Neural cell (in vitro differentiated cells): ENCODE measurements around the gene OR2T29. TPM values are rescaled to one million over a fixed set of nuclear protein-coding genes. Genes with fewer than 3 reads are reported as not detected.

Source experiments
- H2AFZ ChIP-seq: fragments of 200-600, 300-800 bp; sonication (generic), shearing (Covaris generic); 2 replicates; pipeline ENCODE4 v1.6.0; 2014; ENCODE audit warnings: low read depth, mild to moderate bottlenecking, antibody characterized with exemption, low read length, moderate library complexity
- H3F3A ChIP-seq: fragments of 200-600 bp; shearing (Covaris generic); 2 replicates; pipeline ENCODE4 v1.6.1; 2016; ENCODE audit warnings: mild to moderate bottlenecking, moderate library complexity, mixed read lengths, antibody characterized with exemption, low read length; ENCODE audit not compliant: insufficient read depth, poor library complexity, severe bottlenecking
- H3K27ac ChIP-seq: fragments of 200-600, 300-800 bp; sonication (generic), shearing (Covaris generic); 2 replicates; pipeline ENCODE4 v1.5.1; 2014; ENCODE audit warnings: mild to moderate bottlenecking, low read length, moderate library complexity
- H3K27me3 ChIP-seq: fragments of 300-800, 200-600 bp; sonication (generic), shearing (Covaris generic); 2 replicates; pipeline ENCODE4 v1.6.0; 2014; ENCODE audit warnings: mild to moderate bottlenecking, low read depth, low read length, moderate library complexity; ENCODE audit not compliant: insufficient read depth
- H3K36me3 ChIP-seq: fragments of 300-800, 200-600 bp; sonication (generic), shearing (Covaris generic); 2 replicates; pipeline ENCODE4 v1.5.1; 2014; ENCODE audit warnings: mild to moderate bottlenecking, antibody characterized with exemption, low read length, moderate library complexity; ENCODE audit not compliant: insufficient read depth
- H3K4me2 ChIP-seq: fragments of 300-800, 200-600 bp; sonication (generic), shearing (Covaris generic); 2 replicates; pipeline ENCODE4 v1.6.0; 2014; ENCODE audit warnings: mild to moderate bottlenecking, low read length
- H3K4me3 ChIP-seq: fragments of 300-800, 200-600 bp; sonication (generic), shearing (Covaris generic); 2 replicates; pipeline ENCODE4 v1.5.1; 2014; ENCODE audit warnings: mild to moderate bottlenecking, low read length, moderate library complexity
- H3K79me2 ChIP-seq: fragments of 200-600 bp; shearing (Covaris generic); replicated peaks from 2 replicates; pipeline ENCODE4 v1.6.0; 2014; ENCODE audit warnings: mild to moderate bottlenecking, low read length, moderate library complexity; ENCODE audit not compliant: insufficient read depth
- H3K9ac ChIP-seq: fragments of 300-800, 200-600 bp; sonication (generic), shearing (Covaris generic); 2 replicates; pipeline ENCODE4 v1.6.1; 2016; ENCODE audit warnings: mild to moderate bottlenecking, low read length, mixed read lengths
- H3K9me2 ChIP-seq: fragments of 200-600 bp; shearing (Covaris generic); 2 replicates; pipeline ENCODE4 v1.6.1; 2016; ENCODE audit warnings: mild to moderate bottlenecking, low read length, mixed read lengths; ENCODE audit not compliant: insufficient read depth
- H3K9me3 ChIP-seq: fragments of 200-600, 300-800 bp; sonication (generic), shearing (Covaris generic); 2 replicates; pipeline ENCODE4 v1.6.1; 2016; ENCODE audit warnings: mild to moderate bottlenecking, mixed run types, low read length, moderate library complexity, mixed read lengths
- H4K20me1 ChIP-seq: fragments of 200-600 bp; shearing (Covaris generic); 2 replicates; pipeline ENCODE4 v1.6.1; 2016; ENCODE audit warnings: mild to moderate bottlenecking, mixed run types; ENCODE audit not compliant: insufficient read depth
- EP300 ChIP-seq: fragments of 450-650 bp; conservative IDR thresholded peaks from 2 replicates; pipeline ENCODE4 v1.6.1; 2014; ENCODE audit warnings: antibody characterized with exemption, mild to moderate bottlenecking, moderate library complexity; ENCODE audit not compliant: poor library complexity, severe bottlenecking
- EZH2 ChIP-seq: fragments of 200-600, 300-800 bp; shearing (Covaris generic), sonication (generic); IDR thresholded peaks from 2 replicates; pipeline ENCODE4 v1.6.1; 2014; ENCODE audit warnings: antibody characterized with exemption, low read length, borderline replicate concordance, mild to moderate bottlenecking; ENCODE audit not compliant: insufficient read depth, poor library complexity, severe bottlenecking
- MXI1 ChIP-seq: fragments of 450-650 bp; conservative IDR thresholded peaks from 2 replicates; pipeline ENCODE4 v1.6.1; 2014; ENCODE audit warnings: antibody characterized with exemption, mild to moderate bottlenecking; ENCODE audit not compliant: poor library complexity, severe bottlenecking
- POLR2AphosphoS5 ChIP-seq: IDR thresholded peaks from 2 replicates; pipeline ENCODE4 v1.6.1; 2012
- RAD21 ChIP-seq: fragments of 450-650 bp; conservative IDR thresholded peaks from 2 replicates; pipeline ENCODE4 v1.6.1; 2014; ENCODE audit warnings: antibody characterized with exemption, mild to moderate bottlenecking, moderate library complexity
- SMC3 ChIP-seq: fragments of 450-650 bp; conservative IDR thresholded peaks from 2 replicates; pipeline ENCODE4 v1.6.1; 2014; ENCODE audit warnings: antibody characterized with exemption, mild to moderate bottlenecking, moderate library complexity; ENCODE audit not compliant: poor library complexity
- TAF1 ChIP-seq: IDR thresholded peaks from 2 replicates; pipeline ENCODE4 v1.6.1; 2012; ENCODE audit warnings: low read depth
- polyA plus RNA-seq: library from polyadenylated mRNA; depleted of rRNA; stranded (reverse); fragments of >200 nt; gene quantifications from 2 replicates; pipeline ENCODE4 v1.2.3, GENCODE V29; 2014
- TF ChIP-seq, protein P1 (sequence below): IDR thresholded peaks from 2 replicates; pipeline ENCODE4 v1.6.1; 2012; ENCODE audit warnings: borderline replicate concordance
- TF ChIP-seq, protein P2 (sequence below): fragments of 450-650 bp; IDR thresholded peaks from 2 replicates; pipeline ENCODE4 v1.5.1; 2014; ENCODE audit warnings: antibody characterized with exemption, mild to moderate bottlenecking, moderate library complexity; ENCODE audit not compliant: poor library complexity, severe bottlenecking

Gene OR2T29
- polyA plus RNA-seq, 1 donor from 2014 or later, result not detected

DNA sequence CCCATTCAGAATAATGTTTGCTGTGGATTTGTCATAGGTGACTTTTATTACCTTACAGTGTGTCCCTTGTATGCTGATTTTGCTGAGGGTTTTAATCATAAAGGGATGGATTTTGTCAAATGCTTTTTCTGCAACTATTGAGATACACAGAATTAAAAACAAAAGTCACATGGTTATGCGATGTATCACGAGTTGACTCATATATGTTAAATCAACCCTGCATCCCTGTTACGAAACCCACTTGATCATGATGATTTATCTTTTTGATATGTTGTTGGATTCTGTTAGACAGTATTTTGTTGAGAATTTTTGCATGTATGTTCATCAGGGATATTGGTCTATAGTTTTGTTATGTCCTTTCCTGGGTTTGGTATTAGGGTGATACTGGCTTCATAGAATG is 22.7 kb upstream of the OR2T29 start:
- Histone ChIP-seq H3K36me3 (no peaks in the 10 kb centered on the region), H2AFZ (no peak overlapping the region), H4K20me1 (no peaks in the 10 kb centered on the region), H3K9ac (no peak overlapping the region), H3K4me2 (no peak overlapping the region), H3K9me2 (no peaks in the 10 kb centered on the region), H3F3A (no peaks in the 10 kb centered on the region), H3K27ac (no peak overlapping the region), H3K9me3 (peaks cover 4% of the 10 kb centered on the region), H3K27me3 (no peaks in the 10 kb centered on the region), H3K4me3 (no peak overlapping the region), H3K79me2 (no peaks in the 10 kb centered on the region)
- TF ChIP-seq SMC3 (no peak), TAF1 (no peak), EP300 (no peak), RAD21 (no peak), MXI1 (no peak), POLR2AphosphoS5 (no peak), EZH2 (no peak)
- TF ChIP-seq, protein P1, sequence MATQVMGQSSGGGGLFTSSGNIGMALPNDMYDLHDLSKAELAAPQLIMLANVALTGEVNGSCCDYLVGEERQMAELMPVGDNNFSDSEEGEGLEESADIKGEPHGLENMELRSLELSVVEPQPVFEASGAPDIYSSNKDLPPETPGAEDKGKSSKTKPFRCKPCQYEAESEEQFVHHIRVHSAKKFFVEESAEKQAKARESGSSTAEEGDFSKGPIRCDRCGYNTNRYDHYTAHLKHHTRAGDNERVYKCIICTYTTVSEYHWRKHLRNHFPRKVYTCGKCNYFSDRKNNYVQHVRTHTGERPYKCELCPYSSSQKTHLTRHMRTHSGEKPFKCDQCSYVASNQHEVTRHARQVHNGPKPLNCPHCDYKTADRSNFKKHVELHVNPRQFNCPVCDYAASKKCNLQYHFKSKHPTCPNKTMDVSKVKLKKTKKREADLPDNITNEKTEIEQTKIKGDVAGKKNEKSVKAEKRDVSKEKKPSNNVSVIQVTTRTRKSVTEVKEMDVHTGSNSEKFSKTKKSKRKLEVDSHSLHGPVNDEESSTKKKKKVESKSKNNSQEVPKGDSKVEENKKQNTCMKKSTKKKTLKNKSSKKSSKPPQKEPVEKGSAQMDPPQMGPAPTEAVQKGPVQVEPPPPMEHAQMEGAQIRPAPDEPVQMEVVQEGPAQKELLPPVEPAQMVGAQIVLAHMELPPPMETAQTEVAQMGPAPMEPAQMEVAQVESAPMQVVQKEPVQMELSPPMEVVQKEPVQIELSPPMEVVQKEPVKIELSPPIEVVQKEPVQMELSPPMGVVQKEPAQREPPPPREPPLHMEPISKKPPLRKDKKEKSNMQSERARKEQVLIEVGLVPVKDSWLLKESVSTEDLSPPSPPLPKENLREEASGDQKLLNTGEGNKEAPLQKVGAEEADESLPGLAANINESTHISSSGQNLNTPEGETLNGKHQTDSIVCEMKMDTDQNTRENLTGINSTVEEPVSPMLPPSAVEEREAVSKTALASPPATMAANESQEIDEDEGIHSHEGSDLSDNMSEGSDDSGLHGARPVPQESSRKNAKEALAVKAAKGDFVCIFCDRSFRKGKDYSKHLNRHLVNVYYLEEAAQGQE, result no peak
- TF ChIP-seq, protein P2, sequence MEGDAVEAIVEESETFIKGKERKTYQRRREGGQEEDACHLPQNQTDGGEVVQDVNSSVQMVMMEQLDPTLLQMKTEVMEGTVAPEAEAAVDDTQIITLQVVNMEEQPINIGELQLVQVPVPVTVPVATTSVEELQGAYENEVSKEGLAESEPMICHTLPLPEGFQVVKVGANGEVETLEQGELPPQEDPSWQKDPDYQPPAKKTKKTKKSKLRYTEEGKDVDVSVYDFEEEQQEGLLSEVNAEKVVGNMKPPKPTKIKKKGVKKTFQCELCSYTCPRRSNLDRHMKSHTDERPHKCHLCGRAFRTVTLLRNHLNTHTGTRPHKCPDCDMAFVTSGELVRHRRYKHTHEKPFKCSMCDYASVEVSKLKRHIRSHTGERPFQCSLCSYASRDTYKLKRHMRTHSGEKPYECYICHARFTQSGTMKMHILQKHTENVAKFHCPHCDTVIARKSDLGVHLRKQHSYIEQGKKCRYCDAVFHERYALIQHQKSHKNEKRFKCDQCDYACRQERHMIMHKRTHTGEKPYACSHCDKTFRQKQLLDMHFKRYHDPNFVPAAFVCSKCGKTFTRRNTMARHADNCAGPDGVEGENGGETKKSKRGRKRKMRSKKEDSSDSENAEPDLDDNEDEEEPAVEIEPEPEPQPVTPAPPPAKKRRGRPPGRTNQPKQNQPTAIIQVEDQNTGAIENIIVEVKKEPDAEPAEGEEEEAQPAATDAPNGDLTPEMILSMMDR, result no peak

DNA sequence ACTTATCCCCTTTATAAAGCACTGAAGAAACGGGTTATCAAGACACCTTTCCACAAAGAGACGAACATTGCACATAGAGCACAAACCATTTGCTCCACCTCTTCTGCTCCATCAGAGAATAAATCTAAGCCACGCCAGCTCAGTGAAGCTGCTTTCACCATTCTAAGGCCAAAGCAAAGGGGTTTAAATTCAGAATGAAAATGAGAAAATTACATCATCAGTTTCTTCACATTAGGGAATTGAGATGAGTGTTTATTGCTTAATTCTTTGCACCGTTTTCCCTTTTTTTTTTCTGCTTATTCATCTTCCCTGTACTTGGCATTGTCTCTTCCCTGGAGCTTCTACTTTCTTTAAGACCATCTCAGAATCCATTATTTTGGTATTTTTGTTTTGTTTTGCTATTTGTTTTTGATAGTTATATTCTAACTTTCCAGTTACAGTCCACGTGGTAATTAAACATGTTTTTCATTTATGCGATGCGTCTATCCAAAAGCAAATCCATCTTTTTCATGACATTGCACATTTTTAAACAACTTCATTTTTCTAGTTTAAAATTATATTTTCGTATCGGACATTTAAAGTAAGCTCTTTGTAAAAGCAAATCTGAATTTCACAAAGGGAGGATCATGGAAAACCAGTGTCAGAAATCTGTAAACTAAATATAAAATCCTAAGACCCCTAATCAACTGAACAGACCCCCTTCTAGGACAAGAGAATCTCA is 13.8 kb upstream of the OR2T29 start:
- H3F3A ChIP-seq, result no peaks in the 10 kb centered on the region

More for the DNA sequence above, 13.8 kb upstream of the OR2T29 start:
- Histone ChIP-seq H3K4me2 (no peak overlapping the region), H3K9me3 (no peaks in the 10 kb centered on the region), H3K27ac (no peak overlapping the region), H3K9me2 (no peaks in the 10 kb centered on the region), H3K36me3 (no peaks in the 10 kb centered on the region), H3K4me3 (no peak overlapping the region), H2AFZ (no peak overlapping the region), H3K9ac (no peak overlapping the region), H3K27me3 (no peaks in the 10 kb centered on the region), H3K79me2 (no peaks in the 10 kb centered on the region), H4K20me1 (no peaks in the 10 kb centered on the region)
- no peak for TF ChIP-seq EZH2
- TF ChIP-seq, protein P2, result no peak
- no peak for TF ChIP-seq TAF1
- no peak for TF ChIP-seq MXI1
- no peak for TF ChIP-seq EP300
- no peak for TF ChIP-seq RAD21
- TF ChIP-seq POLR2AphosphoS5, result no peak
- no peak for TF ChIP-seq SMC3
- TF ChIP-seq, protein P1, result no peak
